Activated CD4-positive, alpha-beta memory T cell treated with anti-CD3 and anti-CD28 coated beads for 36 hours (primary cell): ENCODE data around the gene PLCL1. TPM values are rescaled to one million over a fixed set of nuclear protein-coding genes. Genes with fewer than 3 reads are reported as not detected.

Source experiments
- CTCF ChIA-PET: fragments of 350-600 bp; sonication (Branson Sonifier 250); formaldehyde crosslinking; loops from one replicate; lab custom pipeline; 2021; ENCODE audit warnings: antibody characterized with exemption, inconsistent platforms; lab: Charles Lee
- POLR2A ChIA-PET: fragments of 350-600 bp; sonication (Branson Sonifier 250); formaldehyde crosslinking; loops from one replicate; lab custom pipeline; 2021; ENCODE audit warnings: antibody characterized with exemption; lab: Charles Lee
- DNase-seq: peaks from one replicate; pipeline ENCODE4 v3.0.0-alpha.2; 2020
- H3K27ac Mint-ChIP-seq: one replicate; pipeline ENCODE4 v1.8.0; 2021; ENCODE audit warnings: mixed read lengths
- H3K27me3 Mint-ChIP-seq: one replicate; pipeline ENCODE4 v1.8.0; 2021; ENCODE audit warnings: mixed read lengths
- H3K36me3 Mint-ChIP-seq: one replicate; pipeline ENCODE4 v1.8.0; 2021; ENCODE audit warnings: mixed read lengths
- H3K4me1 Mint-ChIP-seq: one replicate; pipeline ENCODE4 v1.8.0; 2021; ENCODE audit warnings: low read depth, mixed read lengths
- H3K4me3 Mint-ChIP-seq: one replicate; pipeline ENCODE4 v1.8.0; 2021; ENCODE audit warnings: mild to moderate bottlenecking, mixed read lengths
- H3K9me3 Mint-ChIP-seq: one replicate; pipeline ENCODE4 v1.8.0; 2021; ENCODE audit warnings: mixed read lengths
- intact Hi-C: fragments of 100-400 bp; cut with micrococcal nuclease; formaldehyde crosslinking; loops from one replicate; pipeline ENCODE4 v1.15.1; 2023
- total RNA-seq, 2 experiments: library from RNA; stranded (reverse); gene quantifications; one replicate each; pipeline ENCODE4 v1.2.3, GENCODE V29; 2021

PLCL1 gene
- total RNA-seq, 2 experiments from 2014 or later = 1.7 to 1.9 TPM

DNA sequence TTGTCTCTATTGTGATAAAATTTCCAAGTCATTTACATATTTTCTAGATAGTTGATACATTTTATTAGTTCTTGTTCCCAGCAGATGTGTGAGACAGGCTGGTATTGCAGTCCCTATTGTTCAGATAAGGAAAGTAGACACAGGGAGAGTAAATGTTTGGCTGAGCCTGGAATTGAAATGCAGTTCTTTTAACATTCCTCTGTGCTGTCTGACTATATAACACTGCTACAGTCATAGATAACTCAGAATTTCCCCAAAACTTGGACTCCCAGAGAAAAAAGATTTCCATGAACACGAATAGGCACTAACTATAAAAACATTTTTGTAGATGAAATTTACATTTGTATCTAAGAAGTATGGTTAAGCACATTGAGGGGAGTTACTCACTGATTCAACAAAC lies 71.4 kb downstream of the PLCL1 start:
- intact Hi-C loops = no loop called here
- Mint-ChIP-seq H3K27ac (no peak overlapping the region), H3K4me3 (no peak overlapping the region), H3K4me1 (peaks cover 28% of the 10 kb centered on the region), H3K9me3 (no peaks in the 10 kb centered on the region), H3K36me3 (no peaks in the 10 kb centered on the region), H3K27me3 (no peaks in the 10 kb centered on the region)
- DNase-seq = no peak
- ChIA-PET POLR2A (no interaction called here), CTCF (interaction anchor here (0.7 kb wide), 1 partner anchor 275 kb away, joined by 3 read pairs; no protein-coding TSS in a partner anchor)

DNA sequence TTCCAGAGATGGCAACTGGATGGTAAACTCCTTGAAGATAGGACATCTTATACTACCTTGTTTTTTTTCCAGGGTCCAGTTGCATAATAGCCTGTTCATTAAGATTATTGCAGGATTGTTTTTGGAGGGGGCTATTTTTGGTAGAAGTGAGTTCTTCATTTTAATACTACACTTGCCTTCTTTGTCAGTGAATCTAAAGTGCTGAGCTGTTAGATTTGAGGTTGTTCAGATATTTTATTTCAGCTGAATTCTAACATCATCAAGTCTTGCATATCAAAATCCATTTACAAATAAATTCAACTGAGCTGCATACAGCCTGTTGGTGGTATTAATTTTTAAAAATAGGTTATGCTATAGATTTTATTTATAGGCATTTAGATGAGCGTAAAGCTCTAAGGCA lies 72.1 kb downstream of the PLCL1 start:
- Mint-ChIP-seq H3K9me3 (no peaks in the 10 kb centered on the region), H3K36me3 (no peaks in the 10 kb centered on the region), H3K27me3 (no peaks in the 10 kb centered on the region), H3K4me1 (peaks cover 20% of the 10 kb centered on the region), H3K4me3 (no peak overlapping the region), H3K27ac (no peak overlapping the region)
- ChIA-PET POLR2A (no interaction called here), CTCF (interaction anchor here (0.7 kb wide), 1 partner anchor 275 kb away, joined by 3 read pairs; no protein-coding TSS in a partner anchor)
- DNase-seq = no peak
- intact Hi-C loops = no loop called here

- H3K4me3 Mint-ChIP-seq = no peak overlapping the region
- H3K4me1 Mint-ChIP-seq = peaks cover 15% of the 10 kb centered on the region
- no peaks in the 10 kb centered on the region for H3K9me3 Mint-ChIP-seq
- H3K36me3 Mint-ChIP-seq = no peaks in the 10 kb centered on the region
- intact Hi-C loops = no loop called here
- no peak for DNase-seq
- ChIA-PET CTCF (no interaction called here), POLR2A (no interaction called here)
- no peaks in the 10 kb centered on the region for H3K27me3 Mint-ChIP-seq
- H3K27ac Mint-ChIP-seq = no peak overlapping the region
Measured at GRCh38 chr2:197877038-197877437, 72.6 kb downstream of the PLCL1 start.

- no peak for DNase-seq
- ChIA-PET CTCF (interaction anchor here (0.7 kb wide), 1 partner anchor 24 kb away, joined by 3 read pairs; no protein-coding TSS in a partner anchor), POLR2A (interaction anchor here (1.2 kb wide), 1 partner anchor 10 kb away, joined by 3 read pairs; no protein-coding TSS in a partner anchor)
- no peak overlapping the region for H3K27ac Mint-ChIP-seq
- H3K4me3 Mint-ChIP-seq = no peak overlapping the region
- intact Hi-C loops = no loop called here
- no peaks in the 10 kb centered on the region for H3K27me3 Mint-ChIP-seq
- H3K4me1 Mint-ChIP-seq = peaks cover 11% of the 10 kb centered on the region
- H3K36me3 Mint-ChIP-seq = no peaks in the 10 kb centered on the region
- no peaks in the 10 kb centered on the region for H3K9me3 Mint-ChIP-seq
Measured at GRCh38 chr2:197878792-197879191, 74.4 kb downstream of the PLCL1 start.

DNA sequence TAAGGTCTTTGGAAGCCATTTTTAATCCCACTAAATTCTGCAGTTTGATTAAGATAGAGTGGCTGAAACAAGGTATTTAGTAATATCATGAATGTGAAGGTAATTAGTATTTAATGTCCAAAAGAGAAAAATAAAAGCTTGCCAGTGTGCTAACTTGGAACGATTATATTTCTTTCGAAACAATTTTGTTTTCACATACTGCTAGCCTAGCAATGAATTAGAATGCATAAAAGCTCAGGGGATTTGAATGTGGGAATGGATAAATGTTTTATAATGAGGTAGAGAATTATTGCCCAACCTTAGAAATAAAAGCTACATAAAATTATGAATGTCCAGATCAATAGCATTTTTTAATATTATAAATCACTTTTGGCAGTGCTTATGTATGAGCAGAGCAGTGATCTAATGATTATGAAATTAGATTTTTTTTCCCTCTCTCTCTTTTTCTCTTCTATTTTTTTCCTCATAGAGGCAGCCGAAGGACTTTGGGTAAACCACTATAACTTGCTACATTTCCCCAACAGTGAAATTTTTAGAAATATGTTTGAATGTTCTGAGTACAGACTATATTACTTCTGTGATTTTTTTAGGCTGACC lies 75.5 kb downstream of the PLCL1 start:
- intact Hi-C loops = no loop called here
- Mint-ChIP-seq H3K4me3 (no peak overlapping the region), H3K36me3 (no peaks in the 10 kb centered on the region), H3K4me1 (peaks cover 11% of the 10 kb centered on the region), H3K27me3 (no peaks in the 10 kb centered on the region), H3K27ac (no peak overlapping the region), H3K9me3 (no peaks in the 10 kb centered on the region)
- no peak for DNase-seq
- POLR2A ChIA-PET = interaction anchor here (1.2 kb wide), 1 partner anchor 8 kb away, joined by 3 read pairs; no protein-coding TSS in a partner anchor
- CTCF ChIA-PET = no interaction called here

- CTCF ChIA-PET = no interaction called here
- POLR2A ChIA-PET = no interaction called here
- no peak for DNase-seq
- peaks cover 4% of the 10 kb centered on the region for H3K36me3 Mint-ChIP-seq
- no peaks in the 10 kb centered on the region for H3K27me3 Mint-ChIP-seq
- H3K9me3 Mint-ChIP-seq = no peaks in the 10 kb centered on the region
- H3K27ac Mint-ChIP-seq = no peak overlapping the region
- no peak overlapping the region for H3K4me3 Mint-ChIP-seq
- peaks cover 6% of the 10 kb centered on the region for H3K4me1 Mint-ChIP-seq
- intact Hi-C loops = no loop called here
Measured at GRCh38 chr2:197883354-197884032, 79.1 kb downstream of the PLCL1 start.

DNA sequence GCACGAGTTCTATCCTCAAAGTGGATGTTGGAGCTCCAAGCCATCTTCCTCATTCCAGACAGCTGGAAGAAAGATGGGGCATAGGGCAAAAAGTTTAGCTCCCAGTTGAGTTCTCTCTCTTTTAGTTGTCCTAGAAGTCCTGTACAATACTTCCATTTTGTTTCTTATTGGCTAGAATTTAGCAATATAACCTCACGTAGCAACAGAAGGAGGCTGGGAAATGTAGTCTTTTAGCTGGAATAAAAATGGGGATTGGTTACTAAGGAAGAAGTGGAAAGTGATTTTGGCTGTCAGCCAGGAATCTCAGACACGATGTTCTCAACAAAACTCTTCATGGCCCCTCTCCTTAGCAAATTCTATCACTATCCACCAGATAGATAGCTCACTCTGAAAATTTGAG lies 79.9 kb downstream of the PLCL1 start:
- intact Hi-C loops = no loop called here
- Mint-ChIP-seq H3K4me1 (peaks cover 7% of the 10 kb centered on the region), H3K27ac (no peak overlapping the region), H3K27me3 (no peaks in the 10 kb centered on the region), H3K9me3 (no peaks in the 10 kb centered on the region), H3K4me3 (no peak overlapping the region), H3K36me3 (peaks cover 4% of the 10 kb centered on the region)
- ChIA-PET CTCF (no interaction called here), POLR2A (no interaction called here)
- DNase-seq = no peak

- no peak for DNase-seq
- ChIA-PET POLR2A (no interaction called here), CTCF (no interaction called here)
- H3K27ac Mint-ChIP-seq = no peak overlapping the region
- intact Hi-C loops = loop anchor here (5.0 kb wide), 1 partner anchor 178 kb away; the partner anchor contains the start of gene MARS2
- H3K36me3 Mint-ChIP-seq = peaks cover 4% of the 10 kb centered on the region
- no peaks in the 10 kb centered on the region for H3K27me3 Mint-ChIP-seq
- H3K4me1 Mint-ChIP-seq = peaks cover 12% of the 10 kb centered on the region
- no peak overlapping the region for H3K4me3 Mint-ChIP-seq
- no peaks in the 10 kb centered on the region for H3K9me3 Mint-ChIP-seq
Measured at GRCh38 chr2:197885126-197885525, 80.7 kb downstream of the PLCL1 start.

DNA sequence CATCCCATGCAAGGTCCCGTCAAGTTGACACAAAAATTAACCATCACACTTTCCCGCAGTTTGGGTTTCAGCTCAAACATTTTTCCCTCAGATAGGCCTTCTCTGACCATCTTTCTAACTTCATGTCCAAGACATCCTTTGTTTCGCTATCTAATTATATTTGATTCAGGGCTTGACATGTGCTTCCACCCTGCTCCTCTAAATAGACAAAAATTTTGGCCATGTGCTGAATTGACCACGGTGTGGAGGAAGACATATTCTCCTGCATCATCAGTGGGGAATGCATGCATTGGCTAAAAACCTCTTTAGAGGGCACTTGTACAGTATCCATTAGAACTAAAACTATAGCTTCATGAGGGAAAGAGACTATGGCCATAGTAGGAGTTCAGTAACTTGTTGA lies 81.2 kb downstream of the PLCL1 start:
- DNase-seq = no peak
- H3K9me3 Mint-ChIP-seq = no peaks in the 10 kb centered on the region
- H3K36me3 Mint-ChIP-seq = peaks cover 4% of the 10 kb centered on the region
- intact Hi-C loops = loop anchor here (5.0 kb wide), 1 partner anchor 178 kb away; the partner anchor contains the start of gene MARS2
- CTCF ChIA-PET = no interaction called here
- H3K27me3 Mint-ChIP-seq = no peaks in the 10 kb centered on the region
- H3K4me1 Mint-ChIP-seq = peaks cover 12% of the 10 kb centered on the region
- H3K27ac Mint-ChIP-seq = no peak overlapping the region
- POLR2A ChIA-PET = no interaction called here
- no peak overlapping the region for H3K4me3 Mint-ChIP-seq

DNA sequence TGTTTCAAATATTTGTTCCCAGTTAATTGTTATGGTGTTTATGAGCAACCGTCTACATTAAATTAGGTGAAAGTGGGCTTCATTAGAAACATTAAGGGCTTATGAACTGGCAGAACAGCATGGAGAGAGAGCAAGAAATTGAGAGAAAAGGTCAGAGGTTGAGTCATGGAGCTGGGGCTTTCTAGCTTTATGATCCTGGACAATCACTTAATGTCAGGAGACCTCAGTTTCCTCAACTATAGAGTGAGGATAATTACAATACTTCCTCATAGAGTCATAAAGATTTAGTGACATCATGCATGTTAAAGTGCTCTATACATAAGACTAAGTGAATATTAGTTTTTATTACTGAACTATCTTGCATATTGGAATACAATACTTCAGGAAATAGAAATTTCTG lies 83.9 kb downstream of the PLCL1 start:
- intact Hi-C loops = loop anchor here (2.0 to 5.0 kb wide), 4 partner anchors 16 to 181 kb away; partner anchors contain the start of genes MARS2 and PLCL1
- no peaks in the 10 kb centered on the region for H3K27me3 Mint-ChIP-seq
- no peak overlapping the region for H3K27ac Mint-ChIP-seq
- no peak overlapping the region for H3K4me3 Mint-ChIP-seq
- H3K4me1 Mint-ChIP-seq = peaks cover 31% of the 10 kb centered on the region
- H3K9me3 Mint-ChIP-seq = no peaks in the 10 kb centered on the region
- CTCF ChIA-PET = interaction anchor here (0.9 to 1.3 kb wide), 3 partner anchors 50 to 98 kb away, joined by 3 read pairs; no protein-coding TSS in a partner anchor
- peaks cover 4% of the 10 kb centered on the region for H3K36me3 Mint-ChIP-seq
- DNase-seq = no peak
- POLR2A ChIA-PET = interaction anchor here (1.1 to 2.1 kb wide), 2 partner anchors 9 to 50 kb away, joined by 3 to 10 read pairs; no protein-coding TSS in a partner anchor

- Mint-ChIP-seq H3K27me3 (no peaks in the 10 kb centered on the region), H3K9me3 (no peaks in the 10 kb centered on the region), H3K4me1 (peaks cover 36% of the 10 kb centered on the region), H3K4me3 (no peak overlapping the region), H3K36me3 (peaks cover 4% of the 10 kb centered on the region), H3K27ac (peak overlapping the region; percentile 79)
- POLR2A ChIA-PET = interaction anchor here (1.0 to 2.1 kb wide), 3 partner anchors 10 to 51 kb away, joined by 3 to 10 read pairs (median 3); no protein-coding TSS in a partner anchor
- CTCF ChIA-PET = interaction anchor here (0.9 to 1.0 kb wide), 4 partner anchors 22 to 408 kb away, joined by 3 read pairs; no protein-coding TSS in a partner anchor
- DNase-seq = peak; percentile 58
- intact Hi-C loops = loop anchor here (1.0 to 5.0 kb wide), 9 partner anchors 16 to 182 kb away; partner anchors contain the start of genes MARS2 and PLCL1
Measured at GRCh38 chr2:197889041-197889440, 84.6 kb downstream of the PLCL1 start.

DNA sequence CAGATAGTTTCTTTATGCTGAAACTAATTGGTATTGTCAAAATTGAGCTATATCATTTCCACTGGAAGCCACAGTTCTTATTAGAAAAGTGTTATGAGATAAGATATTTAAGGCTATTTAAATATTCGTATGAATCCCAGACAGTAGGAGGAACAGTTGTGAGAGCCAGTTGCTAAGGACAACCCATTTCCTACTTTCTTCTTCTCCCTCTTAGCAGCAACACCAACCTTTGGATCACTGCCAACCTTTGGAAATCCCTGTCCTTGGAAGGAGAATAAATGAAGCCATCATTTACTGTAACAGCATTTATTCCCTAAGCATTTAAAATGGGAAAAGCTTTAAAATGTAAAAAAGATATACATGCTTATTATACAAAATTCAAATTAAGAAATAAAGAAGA lies 85.8 kb downstream of the PLCL1 start:
- POLR2A ChIA-PET = no interaction called here
- no peak overlapping the region for H3K4me3 Mint-ChIP-seq
- CTCF ChIA-PET = interaction anchor here (1.0 kb wide), 1 partner anchor 407 kb away, joined by 3 read pairs; no protein-coding TSS in a partner anchor
- no peaks in the 10 kb centered on the region for H3K9me3 Mint-ChIP-seq
- intact Hi-C loops = loop anchor here (5.0 kb wide), 1 partner anchor 62 kb away; no protein-coding TSS in a partner anchor
- H3K36me3 Mint-ChIP-seq = peaks cover 4% of the 10 kb centered on the region
- H3K27ac Mint-ChIP-seq = no peak overlapping the region
- no peaks in the 10 kb centered on the region for H3K27me3 Mint-ChIP-seq
- DNase-seq = no peak
- H3K4me1 Mint-ChIP-seq = peaks cover 43% of the 10 kb centered on the region
